ENCODE results near the gene TIMP2.

- TF ChIP-seq CTCF (IDR thresholded peaks at IDR 0.05) (no peak), POLR2A (IDR thresholded peaks at IDR 0.05) (no peak)
These were observed 98.2 kb downstream of the TIMP2 start for GRCh38 chr17:78826836-78827509.

Measured in heart left ventricle (tissue), 13 donors.